GM21447 (cell line): Measurements from ENCODE around the gene TMTC1.

ENCODE experiments used
- ATAC-seq: cut with Tn5 transposase; IDR thresholded peaks from one replicate; pipeline ENCODE4 v1.9.1; 2021; ENCODE audit not compliant: unreplicated experiment

TMTC1 gene

DNA sequence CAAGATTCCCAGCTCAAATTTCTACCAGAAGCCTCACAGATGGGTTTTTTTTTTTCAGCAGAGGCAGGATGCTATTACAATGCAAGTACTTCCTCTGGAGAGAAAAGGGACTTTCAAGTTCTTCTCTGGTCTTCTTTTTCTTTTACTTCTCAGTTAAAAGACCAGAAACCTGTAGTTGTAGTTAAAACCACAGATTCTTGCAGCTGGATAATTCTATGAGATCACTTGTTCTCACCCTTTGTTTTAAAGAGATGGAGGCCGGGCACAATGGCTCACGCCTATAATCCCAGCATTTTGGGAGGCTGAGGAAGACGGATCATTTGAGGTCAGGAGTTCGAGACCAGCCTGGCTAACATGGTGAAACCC lies 238.7 kb downstream of the TMTC1 start:
- ATAC-seq: peak; percentile 75

DNA sequence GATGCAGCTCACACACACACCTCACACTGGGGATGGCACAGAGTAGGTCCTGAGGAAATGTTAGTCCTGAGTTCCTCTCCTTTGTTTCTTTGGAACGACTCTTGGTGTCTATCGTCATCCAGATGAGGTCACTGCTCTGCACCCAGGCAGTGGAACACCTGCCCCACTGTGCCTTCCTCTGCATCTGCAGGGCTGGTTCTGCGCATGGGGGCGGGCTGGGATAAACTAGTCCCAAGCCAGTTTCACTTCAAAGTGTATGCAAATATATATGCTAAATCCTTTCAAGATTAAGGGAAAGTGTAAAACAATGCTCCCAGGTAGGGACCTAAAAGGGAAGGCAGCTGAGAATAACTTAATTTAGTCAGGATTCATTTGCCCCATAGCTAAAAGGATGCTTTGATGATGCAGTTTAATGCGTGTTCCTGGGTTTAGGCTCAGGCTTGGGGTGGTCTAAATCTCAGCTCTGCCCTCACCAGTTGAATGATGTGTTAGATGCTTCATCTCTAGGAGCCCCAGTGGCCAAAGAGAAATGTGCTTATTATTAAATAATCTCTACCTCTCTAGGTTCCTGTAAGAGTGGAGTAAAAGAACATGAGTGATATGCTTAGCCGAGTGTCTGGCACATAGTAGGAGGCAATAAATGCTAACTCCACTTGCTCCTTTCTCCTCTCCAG lies 239.2 kb downstream of the TMTC1 start:
- ATAC-seq: no peak

DNA sequence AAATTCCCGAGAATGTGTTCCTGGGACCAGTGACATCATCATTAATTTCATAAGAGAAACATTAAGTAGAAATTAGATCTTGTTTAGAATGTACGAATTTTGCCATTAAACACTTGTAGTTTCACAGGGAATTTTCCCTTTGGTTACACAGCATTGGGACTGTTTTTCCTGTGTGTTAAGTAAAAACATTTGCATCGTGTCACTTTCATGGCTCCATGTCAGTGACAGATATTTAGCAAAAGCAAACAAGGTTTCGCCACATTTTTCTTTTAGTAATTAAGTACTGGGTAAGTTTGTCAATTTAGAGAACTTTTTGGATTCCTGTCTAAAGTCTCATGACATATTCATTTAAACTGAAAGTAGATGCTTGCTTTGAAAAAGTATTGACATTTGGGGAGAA lies 240.7 kb downstream of the TMTC1 start:
- ATAC-seq: no peak

- ATAC-seq: no peak
These were observed 246.4 kb downstream of the TMTC1 start for GRCh38 chr12:29537298-29537697.

DNA sequence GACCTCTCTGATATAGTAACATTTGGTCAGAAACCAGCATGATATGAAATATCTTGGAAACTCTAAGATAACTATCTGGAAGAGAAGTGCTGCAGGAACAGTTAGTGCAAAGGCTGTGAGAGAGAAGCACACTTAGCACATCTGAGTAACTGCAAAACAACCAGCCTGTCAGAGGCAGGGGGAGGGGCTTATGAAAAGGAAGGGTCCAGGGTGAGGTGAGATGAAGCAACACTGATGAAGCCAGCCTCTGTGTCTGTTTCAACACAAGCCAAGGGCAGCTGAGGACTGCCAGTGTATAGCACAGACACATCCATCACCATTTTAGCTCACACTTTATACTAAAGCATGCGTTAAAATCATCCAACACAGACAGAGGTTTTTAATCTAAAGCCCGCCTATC lies 248.8 kb downstream of the TMTC1 start:
- no peak for ATAC-seq

DNA sequence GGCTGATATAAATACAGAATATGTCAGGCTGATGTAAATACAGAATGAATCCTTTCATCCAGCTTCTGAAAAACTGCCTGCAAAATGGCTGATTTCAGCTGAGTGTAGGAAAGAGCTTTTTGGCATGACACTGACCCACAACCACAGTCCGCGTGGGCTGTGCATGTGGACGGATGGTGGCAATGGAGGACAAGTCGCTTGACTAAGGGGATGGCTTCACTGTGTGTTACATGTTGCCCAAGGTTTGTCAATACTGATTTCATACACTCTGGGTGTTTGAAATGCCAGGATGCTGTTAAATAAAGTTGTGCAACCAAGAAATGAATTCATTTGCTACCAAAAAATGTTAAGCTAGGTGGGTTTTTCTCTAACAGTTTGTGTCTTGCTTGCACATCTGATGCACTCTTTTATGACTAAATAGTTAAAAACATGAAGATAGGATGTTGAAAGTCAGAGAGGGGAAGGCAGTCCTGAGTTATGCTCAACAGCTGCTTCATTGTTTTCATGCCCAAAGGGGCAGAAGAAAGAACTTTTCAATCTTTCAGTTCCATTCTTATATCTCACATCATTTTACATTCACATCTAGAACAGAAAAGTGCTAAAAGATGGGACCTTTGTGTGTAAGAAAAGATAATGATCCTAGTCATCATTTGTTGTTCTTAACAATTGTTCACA lies 249.8 kb downstream of the TMTC1 start:
- no peak for ATAC-seq

- no peak for ATAC-seq
These were observed 252.3 kb downstream of the TMTC1 start for GRCh38 chr12:29531471-29531870.

DNA sequence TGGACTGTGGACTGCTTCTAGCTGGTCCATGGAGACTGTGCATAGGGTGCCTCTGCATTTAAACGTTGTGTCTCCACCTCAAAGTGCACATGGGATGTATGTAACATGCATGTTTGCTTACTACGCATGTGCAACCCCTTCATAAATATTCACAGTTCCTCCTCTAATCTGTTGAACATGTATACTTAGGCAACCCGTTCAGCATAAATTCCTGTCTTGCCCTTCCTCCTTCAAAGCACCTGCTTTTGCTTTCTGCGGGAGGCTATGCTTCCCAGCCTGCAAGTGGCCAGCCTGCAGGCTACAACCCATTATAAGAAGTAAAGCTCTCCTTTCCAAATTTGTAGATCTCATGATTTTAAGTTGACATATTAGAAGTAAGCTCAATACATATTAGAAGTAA lies 253.3 kb downstream of the TMTC1 start:
- no peak for ATAC-seq

DNA sequence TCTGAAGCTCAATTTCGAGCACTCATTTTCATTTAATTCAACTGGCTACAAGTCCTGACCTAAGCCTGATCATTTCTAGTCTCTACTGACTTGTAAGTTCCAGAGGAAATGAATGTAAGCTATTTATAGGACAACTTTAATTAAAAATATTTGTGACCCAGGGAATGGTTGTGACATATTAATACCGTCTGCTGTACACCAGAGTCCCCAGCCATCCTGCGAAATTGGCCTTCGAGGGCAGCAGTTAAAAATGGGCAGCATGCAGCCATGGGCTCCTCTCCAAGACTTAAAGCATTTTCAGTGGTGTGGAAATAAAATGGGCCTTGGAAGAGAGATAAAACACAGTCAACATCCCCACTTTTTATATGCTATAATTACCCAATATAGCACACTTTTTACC lies 255.6 kb downstream of the TMTC1 start:
- ATAC-seq: no peak

DNA sequence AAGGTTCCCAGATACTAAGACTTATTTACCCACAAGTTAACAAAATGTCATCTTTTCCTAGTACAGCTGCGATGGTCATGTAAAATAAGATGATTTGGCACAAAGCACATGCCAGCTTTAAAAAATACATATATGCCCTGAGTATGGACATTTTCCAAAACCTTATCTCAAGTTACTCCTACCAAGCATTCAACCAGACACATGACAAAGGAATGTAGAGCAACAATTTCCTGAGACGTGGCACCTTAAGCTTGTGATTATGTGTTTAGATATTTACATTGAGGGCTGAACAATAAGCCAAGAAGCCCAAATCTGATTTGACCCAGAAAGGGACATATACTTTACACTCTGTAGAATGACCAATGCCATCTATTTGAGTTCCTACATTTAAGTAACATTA lies 261.8 kb downstream of the TMTC1 start:
- no peak for ATAC-seq

DNA sequence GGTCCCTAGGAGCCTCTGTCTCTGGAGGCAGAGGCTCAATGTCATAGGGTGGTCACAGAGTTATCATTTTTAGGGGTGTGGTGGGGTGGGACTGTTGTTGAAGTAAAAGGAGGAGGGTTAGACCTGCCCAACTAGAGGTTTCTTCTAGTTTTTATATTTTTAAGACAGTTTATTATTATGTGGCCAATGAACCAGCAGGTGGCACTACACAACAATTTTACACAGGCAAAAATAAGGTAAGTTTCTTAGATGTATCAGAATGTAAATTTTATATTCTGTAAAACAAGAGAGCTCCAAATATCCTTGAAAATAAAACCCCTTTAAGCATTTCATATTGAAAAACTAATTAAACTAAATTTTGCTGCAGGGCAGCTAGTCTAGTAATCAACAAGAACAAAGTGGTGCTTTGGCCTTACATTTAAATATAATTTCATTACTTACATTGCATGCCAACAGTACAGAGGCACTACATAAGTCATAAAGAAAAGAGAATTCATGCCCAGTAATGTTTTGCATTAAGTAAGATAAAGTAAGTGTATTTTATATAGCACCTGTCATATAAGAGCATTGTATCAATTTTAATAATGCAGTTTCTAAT lies 264.1 kb downstream of the TMTC1 start:
- no peak for ATAC-seq

GRCh38 chr12:29518407-29518806 lies 265.3 kb downstream of the TMTC1 start:
- no peak for ATAC-seq

DNA sequence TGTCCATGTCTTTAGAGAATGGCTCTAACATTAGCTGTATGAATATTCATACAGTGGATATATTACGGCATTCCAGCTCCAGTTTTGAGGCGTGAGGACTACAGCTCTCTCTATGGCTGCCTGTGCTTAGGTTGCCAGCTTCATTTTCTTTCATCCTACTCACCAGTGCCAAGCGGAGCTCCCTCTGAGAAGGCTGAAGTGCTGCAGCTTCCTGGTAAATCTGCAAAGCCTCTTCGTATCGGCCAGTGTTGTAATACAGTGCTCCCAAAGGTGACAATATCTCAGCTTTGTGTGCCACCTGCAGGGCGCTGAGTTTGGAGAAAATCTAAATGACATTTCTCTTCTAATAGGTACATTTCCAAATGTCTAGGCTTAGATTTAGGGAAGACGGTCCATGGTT lies 266.5 kb downstream of the TMTC1 start:
- no peak for ATAC-seq

DNA sequence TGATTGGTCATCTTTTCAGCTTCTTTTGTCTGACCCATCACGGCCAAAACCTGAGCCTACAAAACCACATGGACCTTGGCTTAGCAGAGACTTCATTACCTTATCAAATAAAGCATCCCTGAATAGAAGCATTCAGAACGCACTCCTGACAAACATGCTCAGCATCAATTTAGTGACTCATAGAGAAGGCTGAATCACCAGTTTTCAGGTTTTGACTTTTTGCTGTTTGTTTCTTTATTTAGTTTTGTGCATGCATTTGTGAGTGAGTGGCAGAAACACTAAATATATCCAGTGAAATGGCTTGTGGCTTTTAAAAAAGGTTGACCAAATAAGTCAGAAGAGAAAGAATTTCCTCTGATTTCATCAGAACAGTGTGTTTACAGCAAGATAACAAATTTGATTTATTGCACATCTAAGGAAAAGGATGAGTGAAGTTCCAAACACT lies 267.3 kb downstream of the TMTC1 start:
- no peak for ATAC-seq

DNA sequence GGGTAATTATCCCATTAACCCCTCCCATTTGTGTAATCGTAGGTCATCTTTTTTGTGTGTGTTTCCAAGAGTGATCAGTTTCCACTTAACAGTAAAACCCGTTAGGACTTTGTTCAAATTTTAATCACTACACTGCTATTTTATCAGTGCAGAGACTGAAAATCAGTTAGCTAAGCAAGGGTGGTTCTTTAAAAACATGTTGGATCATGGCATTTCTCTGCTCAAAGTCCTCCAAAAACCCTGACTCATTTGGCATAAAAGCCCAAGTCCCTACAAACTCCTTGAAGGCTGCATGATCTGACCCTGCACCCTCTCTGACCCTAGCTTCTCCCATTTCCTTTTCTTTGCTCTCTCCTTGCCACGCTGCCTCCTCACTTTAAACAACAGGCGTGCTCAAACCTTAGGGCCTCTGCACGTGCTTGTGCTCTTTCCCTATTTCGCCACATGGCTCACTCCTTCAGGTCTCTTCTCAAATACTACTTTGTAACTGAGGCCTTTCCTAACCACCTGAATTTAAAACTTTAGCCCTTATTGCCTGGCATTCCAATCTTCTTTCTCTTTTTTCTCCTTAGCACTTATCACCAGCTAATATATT lies 273.1 kb downstream of the TMTC1 start:
- ATAC-seq: no peak

GRCh38 chr12:29509503-29509902 lies 274.2 kb downstream of the TMTC1 start:
- no peak for ATAC-seq

- ATAC-seq: no peak
These were observed 274.8 kb downstream of the TMTC1 start for GRCh38 chr12:29508949-29509348.

DNA sequence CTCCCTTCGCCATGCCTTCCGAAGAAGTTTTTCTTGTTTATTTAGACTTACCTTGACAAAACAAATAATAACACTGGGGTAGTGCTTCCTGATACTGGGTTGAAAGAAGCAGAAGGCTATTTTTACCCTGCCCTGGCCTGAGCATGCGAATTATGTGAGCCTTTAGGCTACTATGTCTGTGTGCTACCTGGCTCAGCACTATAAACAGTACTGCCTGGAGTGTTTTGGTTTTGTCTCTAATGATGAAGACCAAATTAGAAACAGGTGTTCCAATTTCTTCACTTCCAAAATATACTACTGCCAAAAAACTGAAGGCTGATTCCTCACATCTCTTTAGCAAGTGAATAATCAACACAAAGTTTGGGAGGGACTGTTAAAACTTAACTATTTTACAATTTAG lies 278.6 kb downstream of the TMTC1 start:
- ATAC-seq: no peak

- no peak for ATAC-seq
These were observed 280.5 kb downstream of the TMTC1 start for GRCh38 chr12:29503283-29503682.

- no peak for ATAC-seq
These were observed 284.5 kb downstream of the TMTC1 start for GRCh38 chr12:29499235-29499634.

- ATAC-seq: no peak
These were observed 286.2 kb downstream of the TMTC1 start, which contains the start of gene OVCH1 for GRCh38 chr12:29497588-29497987. TSS of gene OVCH1 (minus strand) at chr12:29497686. CDS start at chr12:29497686, 0 bp downstream.

GRCh38 chr12:29492891-29493290 lies 290.9 kb downstream of the TMTC1 start:
- no peak for ATAC-seq
